HG03457 (cell line): ENCODE results near the gene RBM47.
"Not testable (repeated sequence)": the region's sequence is repeated elsewhere in the genome, so short reads cannot be mapped to it uniquely, and the experiment has no call there.

ENCODE experiments used
- ATAC-seq: cut with Tn5 transposase; IDR thresholded peaks from one replicate; pipeline ENCODE4 v1.9.1; 2021; ENCODE audit warnings: moderate number of reproducible peaks; ENCODE audit not compliant: unreplicated experiment

RBM47 gene

DNA sequence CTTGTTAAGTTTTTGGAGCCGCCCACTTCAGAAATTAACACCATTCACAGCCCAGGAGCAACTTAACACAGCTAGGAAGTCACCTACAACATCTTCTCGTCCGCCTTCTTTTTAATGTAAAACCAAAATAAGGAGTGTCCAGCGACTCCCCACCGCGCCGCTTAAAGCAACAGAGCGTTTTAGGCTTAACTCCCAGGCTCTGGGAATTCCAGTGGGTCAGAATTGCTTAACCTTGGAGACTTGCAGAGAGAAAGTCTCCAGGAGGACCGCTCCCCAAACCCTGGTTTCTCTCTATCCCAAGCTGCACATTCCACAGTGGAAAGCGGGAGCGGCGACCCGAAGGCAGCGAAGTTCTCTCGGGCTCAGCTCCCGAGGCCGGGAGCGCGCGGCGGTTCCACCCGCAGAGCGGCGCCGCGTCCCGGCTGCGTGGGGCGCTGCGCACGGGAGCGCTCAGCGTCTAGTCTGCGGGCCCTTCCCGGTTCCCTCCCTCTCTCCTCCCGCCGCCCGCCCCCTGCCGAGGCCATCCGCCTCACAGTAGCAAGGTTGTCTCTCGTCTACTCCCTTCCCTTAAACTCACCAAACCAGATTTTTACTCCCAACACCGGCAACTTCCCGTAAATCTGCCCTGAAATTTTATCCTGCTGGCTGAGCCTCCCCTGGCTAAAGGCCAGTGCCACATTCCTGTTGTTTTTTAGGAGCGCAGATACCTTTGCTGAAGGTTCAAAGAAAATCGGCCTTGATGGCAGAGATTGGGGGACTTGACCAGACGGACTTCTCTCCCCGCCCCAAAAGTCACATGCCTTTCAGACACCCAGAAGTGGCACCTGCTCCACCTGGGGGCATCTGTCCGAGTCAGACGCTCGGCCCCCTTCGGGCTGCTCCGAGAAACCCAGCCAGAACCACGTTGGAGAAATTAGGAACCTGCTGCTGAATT lies at the start of gene RBM47:
TSS of gene RBM47 (minus strand) at position 464 of the 934 bp plus-strand sequence. CDS start 190,971 bp downstream, outside the sequence.
- ATAC-seq: peak; percentile 22

DNA sequence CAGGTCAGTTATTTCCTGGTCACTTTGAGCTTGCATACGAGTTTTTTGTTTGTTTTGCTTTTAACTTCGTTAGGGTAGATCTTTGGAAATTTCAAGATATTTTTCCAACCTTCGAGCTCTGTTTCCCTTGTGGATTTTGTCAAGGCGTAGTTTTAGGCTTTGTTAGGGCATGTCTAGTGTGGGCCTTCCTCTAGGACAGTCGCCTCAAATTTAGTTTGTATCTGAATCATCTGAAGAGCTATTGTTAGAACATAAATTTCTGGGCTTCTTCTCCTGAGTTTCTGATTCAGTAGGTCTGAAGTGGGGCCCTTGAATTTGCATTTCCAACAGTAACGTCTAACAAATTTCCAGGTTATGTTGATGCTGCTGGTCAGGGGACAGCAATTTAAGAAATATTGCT lies 48.8 kb upstream of the RBM47 start:
- ATAC-seq: no peak

DNA sequence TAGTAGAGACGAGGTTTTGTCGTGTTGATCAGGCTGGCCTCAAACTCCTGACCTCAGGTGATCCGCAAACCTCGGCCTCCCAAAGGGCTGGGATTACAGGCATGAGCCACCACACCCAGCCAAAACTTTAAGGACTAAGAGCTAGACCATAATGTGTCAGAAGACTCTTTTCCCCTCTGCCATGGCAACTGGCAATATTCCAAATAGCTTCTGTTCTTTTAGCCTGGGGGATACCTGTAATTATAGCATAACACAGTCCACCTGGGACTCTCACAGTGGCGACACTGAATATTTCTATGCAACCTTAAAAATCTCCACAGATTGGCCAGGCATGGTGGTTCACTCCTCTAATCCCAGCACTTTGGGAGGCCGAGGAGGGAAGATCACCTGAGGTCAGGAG lies 45.5 kb upstream of the RBM47 start:
- no peak for ATAC-seq

DNA sequence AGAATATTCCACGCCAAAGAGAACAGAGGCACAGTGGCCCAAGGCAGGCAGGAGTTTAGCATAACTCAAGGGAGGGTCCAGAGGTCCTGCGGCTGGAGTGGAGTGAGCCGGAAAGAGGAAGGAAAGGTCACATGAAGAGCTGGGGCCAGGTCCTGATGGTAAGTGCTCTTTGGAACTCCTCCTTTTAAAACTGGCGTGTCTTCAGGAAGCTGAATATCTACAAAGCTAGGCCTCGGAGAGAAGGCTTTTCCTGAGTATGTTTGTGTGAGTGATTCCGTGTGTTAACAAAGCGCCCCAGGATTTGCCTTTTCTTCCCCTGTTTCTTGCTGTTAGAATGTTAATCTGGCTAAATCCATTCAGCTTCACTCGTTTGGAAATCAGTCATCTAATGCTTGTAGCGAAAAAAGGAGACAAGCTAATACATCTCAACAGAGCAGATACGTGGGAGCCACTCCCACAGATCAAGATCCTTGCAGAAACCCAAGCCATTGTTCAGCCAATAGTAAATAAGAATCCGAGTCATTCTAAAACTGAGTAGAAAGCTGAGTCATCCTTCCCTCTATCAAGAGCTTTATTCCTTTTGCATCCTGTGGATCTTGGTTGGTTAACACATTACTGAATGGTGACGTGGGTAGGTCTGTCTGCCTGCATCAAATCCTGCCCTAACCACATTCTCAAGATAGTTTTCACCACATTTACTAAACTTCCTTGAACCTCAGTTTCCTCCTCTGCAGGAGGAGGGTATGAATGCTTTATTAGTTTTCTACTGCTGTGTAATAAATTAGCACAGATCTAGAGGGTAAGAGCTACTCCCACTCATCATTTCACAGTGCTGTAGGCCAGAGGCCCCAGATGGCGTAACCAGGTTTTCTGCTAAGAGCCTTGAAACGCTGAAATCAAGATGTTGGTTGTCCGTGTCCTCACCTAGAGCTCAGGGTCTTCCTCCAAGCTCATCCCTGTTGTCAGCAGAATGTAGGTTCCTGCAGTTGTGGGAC lies 43.2 kb upstream of the RBM47 start:
- ATAC-seq: peak; percentile 73

- no peak for ATAC-seq
Measured at GRCh38 chr4:40669504-40669903, 39.8 kb upstream of the RBM47 start.

- no peak for ATAC-seq
Measured at GRCh38 chr4:40665842-40666241, 36.2 kb upstream of the RBM47 start.

DNA sequence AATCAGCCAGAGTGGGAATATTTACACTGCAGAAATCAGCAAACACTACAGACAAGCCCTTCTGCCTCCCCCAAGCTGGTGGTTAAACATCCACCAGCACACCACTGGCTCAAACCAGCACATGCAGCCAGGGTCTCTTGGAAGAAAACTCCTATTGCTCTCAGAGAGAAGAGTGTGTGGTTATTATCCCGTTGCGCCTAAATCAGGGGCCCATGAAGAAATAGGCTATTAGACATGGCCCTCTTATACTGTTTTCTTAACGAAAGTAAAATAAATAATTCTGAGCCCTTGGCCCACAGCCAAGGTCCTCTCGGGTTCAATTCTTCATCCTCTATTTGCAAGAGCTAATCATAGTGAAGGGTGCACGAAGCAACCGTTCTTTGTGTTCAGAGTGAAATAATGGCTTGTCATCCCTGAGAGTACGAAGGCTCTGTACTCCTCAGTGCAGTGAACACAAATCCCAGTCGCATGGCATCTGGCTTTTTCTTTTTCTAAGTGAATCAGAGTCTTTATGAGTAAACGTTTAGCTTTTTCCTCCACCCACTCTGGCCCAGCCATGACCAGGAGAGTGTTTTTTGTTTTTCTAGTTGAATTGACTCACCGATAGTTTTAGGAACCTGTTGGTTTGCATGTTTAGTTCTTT lies 33.4 kb upstream of the RBM47 start:
- peak; percentile 44 for ATAC-seq

DNA sequence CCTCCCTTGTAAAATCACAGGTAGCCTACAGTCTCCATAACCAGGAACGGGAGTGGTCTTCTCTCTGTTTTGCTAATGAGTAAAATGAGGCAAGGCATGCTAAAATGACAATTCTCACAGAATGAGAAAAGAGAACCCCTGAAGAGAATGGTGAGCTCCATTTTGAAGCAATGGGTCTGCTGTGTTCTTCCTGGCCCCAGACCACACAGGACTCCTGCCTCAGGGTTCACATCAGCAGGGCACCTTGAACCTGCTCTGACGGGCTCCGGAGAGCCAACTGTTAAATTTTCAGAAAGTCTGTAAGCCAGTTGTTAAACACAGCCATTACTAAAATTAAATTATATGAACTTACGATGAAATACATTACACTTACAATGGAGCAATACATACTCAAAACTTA lies 32.1 kb upstream of the RBM47 start:
- no peak for ATAC-seq

DNA sequence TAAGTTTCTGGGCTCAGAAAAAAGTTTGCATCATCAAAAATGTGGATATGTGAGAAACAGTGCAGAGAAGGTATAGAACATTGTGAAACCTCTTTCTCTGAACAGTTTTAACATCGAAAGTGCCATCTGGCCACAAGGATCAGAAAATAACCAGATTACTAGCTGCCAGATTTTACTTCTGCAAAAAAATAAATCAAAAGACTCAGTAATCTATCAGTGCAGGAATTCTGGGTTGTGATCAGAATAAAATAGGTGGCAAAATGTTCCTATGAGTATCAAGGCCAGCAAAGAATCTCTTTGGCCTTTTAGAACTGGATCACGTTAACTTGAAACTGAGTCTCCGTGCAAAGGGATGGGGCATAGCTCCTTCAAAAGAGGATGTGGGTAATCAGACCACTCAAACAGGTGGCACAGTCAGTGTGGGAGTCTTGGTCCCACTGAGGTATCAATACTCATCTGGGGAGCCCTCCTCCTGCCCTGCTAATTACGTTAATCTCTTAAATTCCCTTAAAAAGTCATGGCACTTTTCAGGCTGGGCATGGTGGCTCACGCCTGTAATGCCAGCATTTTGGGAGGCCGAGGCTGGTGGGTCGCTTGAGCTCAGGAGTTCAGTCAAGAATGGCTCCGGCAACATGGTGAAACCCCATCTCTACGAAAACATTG lies 26.7 kb upstream of the RBM47 start:
- peak; percentile 83 for ATAC-seq

DNA sequence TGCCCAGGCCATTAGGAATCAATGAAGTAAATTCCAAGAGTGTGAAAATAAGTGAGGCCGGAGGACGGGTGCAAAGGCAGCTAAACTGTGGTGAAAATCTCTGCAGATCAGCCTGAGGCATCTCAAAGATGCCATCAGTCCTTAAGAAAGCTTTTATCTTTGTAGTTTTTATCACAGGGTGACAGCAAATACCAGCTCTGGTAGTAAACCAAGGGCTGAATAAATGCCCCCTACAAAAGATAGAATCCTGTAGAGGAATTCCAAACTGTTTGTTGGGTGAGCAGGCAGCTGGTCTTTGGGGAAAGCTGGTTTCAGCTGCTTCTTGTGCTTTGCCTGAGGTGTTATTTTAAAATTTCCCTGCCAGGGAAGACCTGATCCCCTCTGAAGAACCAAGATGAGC lies 21.6 kb upstream of the RBM47 start:
- ATAC-seq: no peak

GRCh38 chr4:40649321-40649720 lies 19.7 kb upstream of the RBM47 start:
- ATAC-seq: no peak

- no peak for ATAC-seq
Measured at GRCh38 chr4:40648742-40649281, 19.1 kb upstream of the RBM47 start.

DNA sequence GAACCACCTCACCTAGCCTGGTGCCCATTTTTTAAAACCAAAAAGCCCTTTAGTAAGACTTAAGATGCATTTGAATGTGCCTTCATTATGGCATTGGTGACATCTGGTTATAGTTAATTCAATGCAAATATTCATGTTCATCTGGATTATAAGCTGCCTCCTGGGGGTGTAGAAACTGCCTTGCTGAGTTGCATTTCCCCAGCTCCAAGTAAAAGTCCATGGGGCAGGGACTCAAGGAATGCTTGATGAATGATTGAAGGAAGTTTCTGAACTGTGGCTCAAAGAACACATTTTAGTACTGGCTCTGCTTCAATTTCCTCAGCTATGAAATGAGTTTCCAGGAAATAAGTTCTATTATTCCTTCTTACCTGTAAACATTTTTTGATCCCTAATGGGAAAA lies 18.5 kb upstream of the RBM47 start:
- ATAC-seq: no peak

GRCh38 chr4:40645586-40645985 lies 15.9 kb upstream of the RBM47 start:
- ATAC-seq: no peak

DNA sequence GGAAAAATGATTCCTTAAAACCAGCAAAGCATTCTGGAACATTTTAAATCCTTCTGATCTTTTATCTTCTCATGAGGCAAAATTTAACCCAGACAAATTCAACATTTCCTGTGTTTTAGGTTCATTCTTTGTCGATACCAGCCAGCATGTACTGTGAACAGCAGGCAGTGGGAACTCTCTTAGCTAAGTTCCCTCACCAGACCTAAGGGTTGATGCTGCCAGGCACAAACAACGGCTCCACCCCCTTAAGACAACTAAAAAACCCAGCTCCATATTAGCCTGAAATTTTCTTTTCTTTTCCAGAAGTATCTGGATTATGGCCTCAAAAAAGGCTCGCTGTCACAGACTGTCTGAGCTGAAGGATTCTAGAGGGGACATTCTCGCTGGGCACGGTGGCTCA lies 2.4 kb upstream of the RBM47 start:
- no peak for ATAC-seq

DNA sequence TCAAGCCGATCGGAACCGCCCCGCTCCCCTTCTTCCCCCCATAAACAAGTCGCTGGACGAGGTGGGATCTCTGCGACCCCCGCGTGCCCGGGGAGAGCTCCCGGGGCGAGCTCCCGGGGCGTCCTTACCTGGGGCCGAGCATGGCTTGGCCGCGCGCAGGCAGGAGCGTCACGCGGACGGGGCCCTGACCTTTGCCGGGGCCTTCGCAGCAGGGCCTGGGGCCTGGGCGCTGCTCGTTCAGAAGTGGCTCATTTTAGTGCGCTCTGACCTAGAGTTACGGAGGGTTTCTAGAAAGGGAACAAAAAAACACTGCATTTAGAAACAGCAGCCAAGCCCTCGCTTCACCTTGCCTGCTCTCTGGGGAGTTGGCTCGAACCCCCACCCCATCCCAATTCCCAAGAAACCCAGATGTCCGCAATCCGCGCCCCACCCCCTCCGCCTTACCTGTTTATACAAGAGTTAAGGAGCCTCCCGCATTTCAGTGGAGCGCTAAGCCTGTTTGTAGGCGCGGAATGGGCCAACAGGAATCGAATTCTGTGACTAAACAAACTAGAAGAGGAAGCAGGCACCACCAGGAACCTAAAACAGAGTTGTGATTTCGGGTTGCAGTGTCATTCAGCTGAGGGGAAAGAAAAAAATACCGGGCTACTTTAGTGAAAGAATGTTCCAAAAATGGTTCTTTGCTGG lies 814 bp upstream of the RBM47 start:
- ATAC-seq: peak; percentile 38

DNA sequence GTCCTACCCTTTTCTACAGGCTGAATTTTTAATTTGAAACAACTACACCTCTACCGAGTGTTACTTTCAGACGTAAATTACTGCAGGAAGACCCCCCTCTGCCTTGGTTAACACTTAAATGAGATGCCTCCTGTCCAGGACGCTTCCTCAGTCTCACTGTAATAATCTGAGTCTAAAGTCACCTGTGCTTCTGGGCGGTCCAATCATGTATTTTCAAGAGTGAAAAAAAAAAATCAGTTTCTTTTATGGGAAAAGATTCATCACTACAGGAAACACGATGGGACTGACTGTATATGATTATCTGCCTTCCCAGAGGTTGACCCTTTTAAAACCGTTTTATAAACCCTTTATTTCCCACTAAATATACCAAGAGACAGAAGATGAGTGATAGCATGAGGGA lies 776 bp downstream of the RBM47 start:
- no peak for ATAC-seq

- ATAC-seq: not testable (repeated sequence)
Measured at GRCh38 chr4:40628407-40628806, 1.3 kb downstream of the RBM47 start.

DNA sequence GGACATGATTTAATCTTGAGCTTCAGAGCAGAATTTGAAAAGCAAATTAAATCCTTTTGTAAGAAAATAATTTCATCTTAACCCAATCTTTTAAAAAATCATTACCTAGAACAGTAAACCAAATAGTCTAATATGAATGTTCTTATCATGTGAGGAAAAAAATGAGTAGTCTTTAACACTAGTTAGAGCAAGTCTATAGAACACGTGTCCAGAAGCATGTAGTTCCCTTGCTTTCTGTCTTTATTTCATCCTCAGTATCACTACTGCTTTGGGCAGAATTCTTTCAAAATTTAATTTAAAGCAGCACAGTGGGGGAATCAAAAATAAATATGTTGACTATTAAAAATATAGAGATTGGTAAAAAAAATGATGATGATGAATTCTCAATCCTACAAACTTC lies 2.1 kb downstream of the RBM47 start:
- no peak for ATAC-seq
